ENCODE measurements around the gene SKP2. TPM values are rescaled to one million over a fixed set of nuclear protein-coding genes. Genes with fewer than 3 reads are reported as not detected.
"Not testable (repeated sequence)": the region's sequence is repeated elsewhere in the genome, so short reads cannot be mapped to it uniquely, and the experiment has no call there.

Gene SKP2
- total RNA-seq, 4 donors from 2014 or later, result 4.8 to 10.3 (median 8.8) TPM

DNA sequence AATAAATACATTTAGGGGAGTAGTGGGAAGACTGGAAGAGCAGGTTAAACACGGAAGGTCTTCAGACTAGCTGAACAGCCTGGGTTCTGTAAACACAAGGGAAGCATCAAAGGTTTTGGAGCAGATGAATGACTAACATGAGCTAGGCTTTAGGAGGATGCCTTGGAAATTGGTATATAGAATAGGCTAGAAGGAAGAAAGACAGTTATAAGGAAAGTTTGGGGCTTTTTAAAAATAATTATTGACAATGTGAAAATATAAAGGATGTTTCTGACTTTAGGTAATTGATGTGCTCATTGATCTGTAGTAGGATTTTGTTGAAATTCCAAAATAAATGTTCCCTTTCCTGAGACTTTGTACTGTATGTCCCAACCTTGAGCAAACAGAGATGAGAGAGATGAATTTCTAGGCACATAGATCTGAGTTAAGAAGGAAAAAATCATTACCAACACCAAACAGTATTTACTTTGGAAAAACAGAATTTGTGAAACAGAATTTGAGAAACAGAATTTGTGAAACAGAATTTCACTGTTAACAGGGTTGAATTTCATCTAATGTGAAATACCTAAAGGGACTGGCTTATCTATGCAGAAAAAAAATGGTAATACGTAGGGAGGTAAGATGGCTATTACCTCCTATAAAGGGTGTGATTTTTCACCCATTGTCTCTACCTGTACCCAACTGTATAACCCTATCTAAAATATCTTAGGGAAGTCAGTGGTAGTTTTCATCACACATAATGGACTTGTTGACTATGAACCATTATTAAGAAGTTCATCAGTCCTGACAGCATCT is 28.8 kb downstream of the SKP2 start:
- 86 to 87% methylated on average over 2 of the region's 2 CpGs for WGBS, 2 donors
- no peak overlapping the region for H3K4me3 ChIP-seq (replicated peaks in 1 of 3)
- TF ChIP-seq POLR2A (IDR thresholded peaks at IDR 0.05), result no peak
- DNase-seq, result no peak
- H3K9me3 ChIP-seq, result no peaks in the 10 kb centered on the region
- H3K27ac ChIP-seq, result no peak overlapping the region
- no peaks in the 10 kb centered on the region for H3K27me3 ChIP-seq
- H3K4me1 ChIP-seq, result no peaks in the 10 kb centered on the region
- H3K36me3 ChIP-seq, result peaks cover 0 to 4% of the 10 kb centered on the region in 2 donors
- intact Hi-C loops (cut with DNase I), result no loop called here

DNA sequence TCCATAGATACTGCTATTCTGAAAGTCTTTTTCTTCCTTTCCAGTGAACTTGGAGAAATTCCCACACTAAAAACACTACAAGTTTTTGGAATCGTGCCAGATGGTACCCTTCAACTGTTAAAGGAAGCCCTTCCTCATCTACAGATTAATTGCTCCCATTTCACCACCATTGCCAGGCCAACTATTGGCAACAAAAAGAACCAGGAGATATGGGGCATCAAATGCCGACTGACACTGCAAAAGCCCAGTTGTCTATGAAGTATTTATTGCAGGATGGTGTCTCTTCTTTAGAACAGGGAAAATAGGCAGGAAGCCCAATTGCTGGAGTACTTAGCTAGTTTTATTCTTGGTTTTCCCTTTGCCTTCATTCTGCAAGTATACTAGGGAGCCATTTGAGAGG is 29.9 kb downstream of the SKP2 start:
- Histone ChIP-seq H3K4me3 (replicated peaks in 1 of 3) (no peak overlapping the region), H3K9me3 (no peaks in the 10 kb centered on the region), H3K27ac (no peak overlapping the region), H3K27me3 (no peaks in the 10 kb centered on the region), H3K36me3 (peaks cover 0 to 4% of the 10 kb centered on the region in 2 donors), H3K4me1 (no peaks in the 10 kb centered on the region)
- intact Hi-C loops (cut with DNase I), result no loop called here
- no peak for DNase-seq
- no peak for TF ChIP-seq POLR2A (IDR thresholded peaks at IDR 0.05)
- TF ChIP-seq, protein P1, sequence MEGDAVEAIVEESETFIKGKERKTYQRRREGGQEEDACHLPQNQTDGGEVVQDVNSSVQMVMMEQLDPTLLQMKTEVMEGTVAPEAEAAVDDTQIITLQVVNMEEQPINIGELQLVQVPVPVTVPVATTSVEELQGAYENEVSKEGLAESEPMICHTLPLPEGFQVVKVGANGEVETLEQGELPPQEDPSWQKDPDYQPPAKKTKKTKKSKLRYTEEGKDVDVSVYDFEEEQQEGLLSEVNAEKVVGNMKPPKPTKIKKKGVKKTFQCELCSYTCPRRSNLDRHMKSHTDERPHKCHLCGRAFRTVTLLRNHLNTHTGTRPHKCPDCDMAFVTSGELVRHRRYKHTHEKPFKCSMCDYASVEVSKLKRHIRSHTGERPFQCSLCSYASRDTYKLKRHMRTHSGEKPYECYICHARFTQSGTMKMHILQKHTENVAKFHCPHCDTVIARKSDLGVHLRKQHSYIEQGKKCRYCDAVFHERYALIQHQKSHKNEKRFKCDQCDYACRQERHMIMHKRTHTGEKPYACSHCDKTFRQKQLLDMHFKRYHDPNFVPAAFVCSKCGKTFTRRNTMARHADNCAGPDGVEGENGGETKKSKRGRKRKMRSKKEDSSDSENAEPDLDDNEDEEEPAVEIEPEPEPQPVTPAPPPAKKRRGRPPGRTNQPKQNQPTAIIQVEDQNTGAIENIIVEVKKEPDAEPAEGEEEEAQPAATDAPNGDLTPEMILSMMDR (IDR thresholded peaks at IDR 0.05), result no peak
- 60 to 74% methylated on average over 2 of the region's 2 CpGs for WGBS, 2 donors

DNA sequence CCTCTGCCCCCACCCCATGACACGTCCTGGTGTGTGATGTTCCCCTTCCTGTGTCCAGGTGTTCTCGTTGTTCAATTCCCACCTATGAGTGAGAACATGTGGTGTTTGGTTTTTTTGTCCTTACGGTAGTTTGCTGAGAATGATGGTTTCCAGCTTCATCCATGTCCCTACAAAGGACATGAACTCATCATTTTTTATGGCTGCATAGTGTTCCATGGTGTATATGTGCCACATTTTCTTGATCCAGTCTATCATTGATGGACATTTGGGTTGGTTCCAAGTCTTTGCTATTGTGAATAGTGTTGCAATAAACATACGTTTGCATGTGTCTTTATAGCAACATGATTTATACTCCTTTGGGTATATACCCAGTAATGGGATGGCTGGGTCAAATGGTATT is 32.5 kb downstream of the SKP2 start:
- H3K36me3 ChIP-seq; DNase-seq; H3K4me1 ChIP-seq; H3K9me3 ChIP-seq; H3K4me3 ChIP-seq (replicated peaks in 1 of 3); intact Hi-C loops (cut with DNase I); H3K27ac ChIP-seq; H3K27me3 ChIP-seq: not testable (repeated sequence)
- WGBS, 2 donors, result 72 to 93% methylated on average over 1 to 4 of the region's 4 CpGs

DNA sequence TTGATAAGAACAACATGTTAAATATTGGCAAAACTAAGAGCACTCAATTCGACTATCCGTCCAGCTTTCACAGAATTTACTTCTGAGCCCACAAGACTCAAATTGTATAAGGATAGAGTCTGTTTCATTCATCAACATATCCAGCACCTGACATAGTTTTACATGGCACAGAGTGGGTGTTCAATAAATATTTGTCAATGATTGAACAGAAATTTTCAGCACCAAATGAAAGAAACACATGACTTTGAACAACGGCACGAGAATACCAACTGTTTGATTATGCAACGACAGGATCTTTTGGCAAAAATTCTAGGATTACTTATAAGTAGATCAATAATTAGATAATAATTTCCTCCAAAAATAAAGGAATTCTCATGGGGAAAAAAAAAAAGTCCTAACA is 41.8 kb downstream of the SKP2 start:
- intact Hi-C loops (cut with DNase I), result no loop called here
- no peak overlapping the region for H3K27ac ChIP-seq
- TF ChIP-seq, protein P1 (IDR thresholded peaks at IDR 0.05), result no peak
- no peak for TF ChIP-seq POLR2A (IDR thresholded peaks at IDR 0.05)
- 99% methylated on average over 5 of the region's 5 CpGs for WGBS, 2 donors
- no peak for DNase-seq
- H3K4me1 ChIP-seq, result no peaks in the 10 kb centered on the region
- no peaks in the 10 kb centered on the region for H3K9me3 ChIP-seq
- no peaks in the 10 kb centered on the region for H3K27me3 ChIP-seq
- no peak overlapping the region for H3K4me3 ChIP-seq (replicated peaks in 1 of 3)
- peaks cover 13 to 24% of the 10 kb centered on the region in 2 donors for H3K36me3 ChIP-seq

DNA sequence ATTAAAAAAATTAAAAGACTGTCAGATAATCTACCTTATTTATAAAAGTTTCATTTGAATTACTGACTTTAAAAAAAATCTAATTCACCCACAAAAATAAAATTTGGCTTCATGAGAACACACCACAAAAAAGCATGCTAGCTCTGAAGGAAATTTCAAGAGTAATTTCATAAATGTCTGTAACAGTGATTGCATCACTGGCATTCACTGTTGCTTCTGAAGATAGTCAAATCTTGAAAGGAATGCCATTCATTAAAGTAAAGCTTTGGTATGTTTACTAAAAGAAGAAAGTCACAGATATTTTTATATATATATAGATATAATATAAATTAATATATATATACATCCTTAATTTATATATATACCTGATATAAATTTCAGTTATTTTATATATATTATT is 46.4 kb downstream of the SKP2 start:
- TF ChIP-seq, protein P1 (IDR thresholded peaks at IDR 0.05), result no peak
- TF ChIP-seq POLR2A (IDR thresholded peaks at IDR 0.05), result no peak
- DNase-seq, result no peak
- intact Hi-C loops (cut with DNase I), result no loop called here
- H3K27me3 ChIP-seq, result no peaks in the 10 kb centered on the region
- H3K9me3 ChIP-seq, result no peaks in the 10 kb centered on the region
- H3K4me3 ChIP-seq (replicated peaks in 1 of 3), result no peak overlapping the region
- H3K4me1 ChIP-seq, result no peaks in the 10 kb centered on the region
- H3K36me3 ChIP-seq, result peaks cover 32% of the 10 kb centered on the region in 2 donors
- no peak overlapping the region for H3K27ac ChIP-seq

DNA sequence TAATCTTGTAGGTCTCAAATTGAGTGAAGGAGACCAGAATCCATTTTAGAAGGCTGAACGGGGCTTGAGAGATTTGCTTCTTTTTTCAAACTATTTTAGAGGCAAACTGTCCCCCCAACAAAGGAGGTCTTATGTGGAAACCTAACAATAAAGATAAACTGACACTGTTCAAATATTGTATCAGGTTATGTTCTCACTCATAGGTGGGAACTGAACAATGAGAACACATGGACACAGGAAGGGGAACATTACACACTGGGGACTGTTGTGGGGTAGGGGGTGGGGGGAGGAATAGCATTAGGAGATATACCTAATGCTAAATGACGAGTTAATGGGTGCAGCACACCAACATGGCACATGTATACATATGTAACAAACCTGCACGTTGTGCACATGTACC is 46.9 kb downstream of the SKP2 start:
- H3K4me1 ChIP-seq; intact Hi-C loops (cut with DNase I); H3K9me3 ChIP-seq; H3K27me3 ChIP-seq; H3K4me3 ChIP-seq (replicated peaks in 1 of 3); H3K27ac ChIP-seq; DNase-seq: not testable (repeated sequence)
- 89 to 92% methylated on average over 3 of the region's 3 CpGs for WGBS, 2 donors
- peaks cover 32% of the 10 kb centered on the region in 2 donors for H3K36me3 ChIP-seq
